OCI-LY7 (cell line): ENCODE results near the gene ZNF385D.

Experiments
- CTCF ChIP-seq: fragments of 200-600 bp; sonication (generic); conservative IDR thresholded peaks from 2 replicates; pipeline ENCODE4 v1.5.1; 2014; ENCODE audit warnings: mild to moderate bottlenecking, antibody characterized with exemption, low read length, moderate library complexity, mixed read lengths
- EZH2phosphoT487 ChIP-seq: fragments of 200-600 bp; sonication (generic); IDR thresholded peaks from 2 replicates; pipeline ENCODE4 v1.6.1; 2018; ENCODE audit warnings: low read depth, borderline replicate concordance, mild to moderate bottlenecking, mixed run types, antibody characterized with exemption, low read length, moderate library complexity, mixed read lengths

GRCh38 chr3:21372316-21372715 lies 378.7 kb downstream of the ZNF385D start:
- TF ChIP-seq EZH2phosphoT487, result no peak
- no peak for TF ChIP-seq CTCF
